Tibial nerve (tissue), 4 donors: ENCODE results near the gene EXOC6B. TPM values are rescaled to one million over a fixed set of nuclear protein-coding genes. Genes with fewer than 3 reads are reported as not detected.

ENCODE experiments used
- DNase-seq, 2 donors: peaks; one replicate each; pipeline ENCODE4 v3.0.0-alpha.2; 2019; ENCODE audit warnings: low spot score in 2 of 2
- H3K27ac ChIP-seq, 4 donors: fragments of 200-600 bp; sonication (generic) in 3 of 4; one replicate each; pipeline ENCODE4 v1.5.1; 2017 to 2019; ENCODE audit warnings: mild to moderate bottlenecking in 1 of 4
- H3K27me3 ChIP-seq, 2 donors: fragments of 200-600 bp; sonication (generic) in 1 of 2; one replicate each; pipeline versions ENCODE4 v1.5.1 to v1.6.0; 2017 to 2019
- H3K36me3 ChIP-seq, 3 donors: fragments of 200-600 bp; sonication (generic); one replicate each; pipeline ENCODE4 v1.5.1; 2018 to 2019
- H3K4me1 ChIP-seq, 4 donors: fragments of 200-600 bp; sonication (generic) in 3 of 4; one replicate each; pipeline ENCODE4 v1.5.1; 2017 to 2019
- H3K4me3 ChIP-seq, 4 donors: fragments of 200-600 bp; sonication (generic) in 3 of 4; one replicate each; pipeline ENCODE4 v1.5.1; 2017 to 2019; ENCODE audit warnings: mild to moderate bottlenecking in 1 of 4, moderate library complexity in 1 of 4
- H3K9me3 ChIP-seq, 4 donors: fragments of 200-600 bp; sonication (generic) in 3 of 4; one replicate each; pipeline ENCODE4 v1.5.1; 2017 to 2019
- EP300 ChIP-seq, 2 donors: sonication (generic); formaldehyde crosslinking; IDR thresholded peaks; one replicate each; pipeline ENCODE4 v1.6.1; 2017; ENCODE audit warnings: antibody characterized with exemption in 2 of 2, mild to moderate bottlenecking in 1 of 2
- POLR2A ChIP-seq, 2 donors: fragments of 450-650 bp; IDR thresholded peaks; one replicate each; pipeline ENCODE4 v1.6.1; 2017; ENCODE audit warnings: antibody characterized with exemption in 2 of 2, mild to moderate bottlenecking in 2 of 2, moderate library complexity in 2 of 2
- whole genome bisulfite sequencing, 2 donors: methylation state at CpG; one replicate each; pipeline ENCODE4 v1.1.5; 2018; 5-methylcytosine and 5-hydroxymethylcytosine counted together
- total RNA-seq, 4 donors: library from RNA; depleted of rRNA; stranded (reverse); fragments of >200 nt; gene quantifications; one replicate each; pipeline ENCODE4 v1.1.0, GENCODE V29; 2016
- TF ChIP-seq, protein P1 (sequence below), 5 experiments: fragments of 200-600 bp in 3 of 5; fragments of 450-650 bp in 2 of 5; sonication (generic) in 3 of 5; IDR thresholded peaks; one replicate each; pipeline ENCODE4 v1.5.1; 2016 to 2019; ENCODE audit warnings: antibody characterized with exemption in 5 of 5, mild to moderate bottlenecking in 3 of 5, moderate library complexity in 2 of 5

Gene EXOC6B
- total RNA-seq, 4 donors from 2014 or later: 22.1 to 41.1 (median 30.3) TPM

GRCh38 chr2:72794572-72794971, 31.3 kb downstream of the EXOC6B start:
- no peaks in the 10 kb centered on the region for H3K9me3 ChIP-seq
- H3K27ac ChIP-seq: no peak overlapping the region
- TF ChIP-seq POLR2A (IDR thresholded peaks at IDR 0.05) (no peak), EP300 (IDR thresholded peaks at IDR 0.05) (no peak)
- TF ChIP-seq, protein P1, sequence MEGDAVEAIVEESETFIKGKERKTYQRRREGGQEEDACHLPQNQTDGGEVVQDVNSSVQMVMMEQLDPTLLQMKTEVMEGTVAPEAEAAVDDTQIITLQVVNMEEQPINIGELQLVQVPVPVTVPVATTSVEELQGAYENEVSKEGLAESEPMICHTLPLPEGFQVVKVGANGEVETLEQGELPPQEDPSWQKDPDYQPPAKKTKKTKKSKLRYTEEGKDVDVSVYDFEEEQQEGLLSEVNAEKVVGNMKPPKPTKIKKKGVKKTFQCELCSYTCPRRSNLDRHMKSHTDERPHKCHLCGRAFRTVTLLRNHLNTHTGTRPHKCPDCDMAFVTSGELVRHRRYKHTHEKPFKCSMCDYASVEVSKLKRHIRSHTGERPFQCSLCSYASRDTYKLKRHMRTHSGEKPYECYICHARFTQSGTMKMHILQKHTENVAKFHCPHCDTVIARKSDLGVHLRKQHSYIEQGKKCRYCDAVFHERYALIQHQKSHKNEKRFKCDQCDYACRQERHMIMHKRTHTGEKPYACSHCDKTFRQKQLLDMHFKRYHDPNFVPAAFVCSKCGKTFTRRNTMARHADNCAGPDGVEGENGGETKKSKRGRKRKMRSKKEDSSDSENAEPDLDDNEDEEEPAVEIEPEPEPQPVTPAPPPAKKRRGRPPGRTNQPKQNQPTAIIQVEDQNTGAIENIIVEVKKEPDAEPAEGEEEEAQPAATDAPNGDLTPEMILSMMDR (IDR thresholded peaks at IDR 0.05): no peak
- WGBS, 2 donors: 68 to 75% methylated on average over 1 of the region's 1 CpG
- H3K4me3 ChIP-seq: no peak overlapping the region
- no peak for DNase-seq
- H3K27me3 ChIP-seq: no peaks in the 10 kb centered on the region
- H3K4me1 ChIP-seq: peaks cover 0 to 29% (median 0%) of the 10 kb centered on the region in 4 donors
- no peaks in the 10 kb centered on the region for H3K36me3 ChIP-seq

DNA sequence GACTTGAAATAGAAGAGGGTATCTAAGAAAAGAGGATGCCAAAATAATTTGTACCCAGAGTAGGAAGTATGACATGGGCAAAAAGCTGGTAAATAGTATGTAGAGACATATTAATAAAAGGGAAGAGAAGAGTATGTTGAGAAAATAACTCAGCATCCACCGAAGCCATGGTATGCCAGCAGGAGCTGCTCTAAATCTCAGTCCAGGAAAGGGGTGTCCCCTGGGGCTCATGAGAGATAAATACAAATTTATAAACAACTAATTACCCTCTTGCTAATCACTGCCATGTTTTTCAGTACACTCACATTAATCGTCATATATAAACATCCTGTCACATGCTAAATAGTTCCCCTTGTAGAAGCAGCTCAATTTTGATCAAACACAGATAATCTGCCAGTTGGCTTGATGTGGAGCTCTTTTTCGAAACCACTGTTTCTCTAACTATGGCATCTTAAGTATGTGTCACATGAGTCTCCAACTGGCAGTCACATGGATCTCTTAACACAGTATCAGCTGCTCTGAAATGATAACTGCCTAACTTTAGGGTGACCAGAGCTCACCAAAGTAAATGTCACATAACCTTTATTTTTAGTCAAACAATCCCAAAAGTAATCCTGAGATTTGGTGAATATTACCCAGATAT, 31.9 kb downstream of the EXOC6B start:
- no peaks in the 10 kb centered on the region for H3K9me3 ChIP-seq
- 48 to 62% methylated on average over 3 of the region's 3 CpGs for WGBS, 2 donors
- TF ChIP-seq POLR2A (IDR thresholded peaks at IDR 0.05): no peak
- TF ChIP-seq, protein P1 (IDR thresholded peaks at IDR 0.05): no peak
- no peak for TF ChIP-seq EP300 (IDR thresholded peaks at IDR 0.05)

GRCh38 chr2:72789241-72789640, 36.6 kb downstream of the EXOC6B start:
- H3K4me1 ChIP-seq: peaks cover 0 to 17% (median 0%) of the 10 kb centered on the region in 4 donors
- no peak overlapping the region for H3K27ac ChIP-seq
- 90 to 94% methylated on average over 1 of the region's 1 CpG for WGBS, 2 donors
- TF ChIP-seq, protein P1 (IDR thresholded peaks at IDR 0.05): no peak
- no peak for TF ChIP-seq POLR2A (IDR thresholded peaks at IDR 0.05)
- TF ChIP-seq EP300 (IDR thresholded peaks at IDR 0.05): no peak
- H3K4me3 ChIP-seq: no peak overlapping the region
- DNase-seq: no peak
- H3K27me3 ChIP-seq: no peaks in the 10 kb centered on the region
- no peaks in the 10 kb centered on the region for H3K9me3 ChIP-seq
- H3K36me3 ChIP-seq: peaks cover 0 to 12% (median 0%) of the 10 kb centered on the region in 3 donors

More for the DNA sequence above, 31.9 kb downstream of the EXOC6B start:
- Histone ChIP-seq H3K4me1 (peaks cover 0 to 33% (median 0%) of the 10 kb centered on the region in 4 donors), H3K27me3 (no peaks in the 10 kb centered on the region), H3K36me3 (no peaks in the 10 kb centered on the region), H3K27ac (no peak overlapping the region), H3K4me3 (no peak overlapping the region)
- no peak for DNase-seq

DNA sequence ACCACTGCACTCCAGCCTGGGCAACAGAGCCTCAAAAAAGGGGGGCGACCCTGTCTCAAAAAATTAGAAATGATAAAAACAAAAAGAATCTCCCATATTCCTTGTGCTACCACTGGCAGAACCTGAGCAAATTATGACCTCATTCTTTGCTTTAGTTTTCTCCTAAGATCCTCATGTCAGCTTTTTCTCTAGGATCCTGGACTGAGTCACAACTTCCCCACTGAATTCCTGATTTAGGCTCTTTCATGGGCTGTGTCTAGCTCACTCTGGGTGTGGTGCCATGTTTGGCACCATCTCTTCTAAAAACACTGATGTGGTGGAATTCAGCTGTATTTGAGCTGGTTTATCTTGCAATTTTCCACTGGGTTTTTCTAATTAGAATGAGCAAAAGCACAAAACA, 37.1 kb downstream of the EXOC6B start:
- no peak overlapping the region for H3K4me3 ChIP-seq
- H3K9me3 ChIP-seq: no peaks in the 10 kb centered on the region
- DNase-seq: no peak
- H3K27me3 ChIP-seq: no peaks in the 10 kb centered on the region
- peaks cover 0 to 12% (median 0%) of the 10 kb centered on the region in 4 donors for H3K4me1 ChIP-seq
- H3K36me3 ChIP-seq: peaks cover 0 to 17% (median 0%) of the 10 kb centered on the region in 3 donors
- TF ChIP-seq, protein P1 (IDR thresholded peaks at IDR 0.05): no peak
- TF ChIP-seq POLR2A (IDR thresholded peaks at IDR 0.05) (no peak), EP300 (IDR thresholded peaks at IDR 0.05) (no peak)
- H3K27ac ChIP-seq: no peak overlapping the region
- WGBS, 2 donors: 89 to 100% methylated on average over 1 of the region's 1 CpG

DNA sequence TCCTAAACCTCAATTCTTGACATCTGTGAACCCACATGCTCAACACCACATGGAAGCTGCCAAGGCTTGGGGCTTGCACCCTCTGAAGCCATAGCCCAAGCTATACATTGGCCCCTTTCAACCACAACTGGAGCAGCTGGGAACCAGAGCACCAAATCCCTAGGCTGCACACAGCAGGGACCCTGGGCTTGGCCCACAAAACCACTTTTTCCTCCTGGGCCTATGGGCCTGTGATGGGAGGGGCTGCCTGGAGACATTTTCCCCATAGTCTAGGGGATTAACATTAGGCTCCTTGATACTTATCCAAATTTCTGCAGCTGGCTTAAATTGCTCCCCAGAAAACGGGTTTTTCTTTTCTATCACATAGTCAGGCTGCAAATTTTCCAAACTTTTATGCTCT, 40.3 kb downstream of the EXOC6B start:
- Histone ChIP-seq H3K4me3 (no peak overlapping the region), H3K27ac (no peak overlapping the region), H3K4me1 (peaks cover 0 to 19% (median 0%) of the 10 kb centered on the region in 4 donors), H3K36me3 (peaks cover 0 to 18% (median 0%) of the 10 kb centered on the region in 3 donors), H3K27me3 (no peaks in the 10 kb centered on the region), H3K9me3 (no peaks in the 10 kb centered on the region)
- TF ChIP-seq POLR2A (IDR thresholded peaks at IDR 0.05) (no peak), EP300 (IDR thresholded peaks at IDR 0.05) (no peak)
- TF ChIP-seq, protein P1 (IDR thresholded peaks at IDR 0.05): no peak
- 82 to 100% methylated on average over 1 of the region's 1 CpG for WGBS, 2 donors
- no peak for DNase-seq
